Heart left ventricle (tissue), 16 donors: ENCODE data around the gene POU6F2. TPM values are rescaled to one million over a fixed set of nuclear protein-coding genes. Genes with fewer than 3 reads are reported as not detected.

Experiments used
- ATAC-seq, 4 donors: fragments of 200-7000 bp; cut with Tn5 transposase; one replicate each; pipeline ENCODE4 v1.9.1; 2020 to 2022; ENCODE audit warnings: moderate library complexity in 4 of 4, mild to moderate bottlenecking in 3 of 4, moderate number of reproducible peaks in 1 of 4
- DNase-seq, 5 donors: peaks; one replicate each; pipeline ENCODE4 v3.0.0-alpha.2; 2020
- H3K27ac ChIP-seq, 12 donors: fragments of 200-600 bp; sonication (generic) in 4 of 12; one replicate each; pipeline versions ENCODE4 v1.5.0 to v1.8.0; 2016 to 2022; ENCODE audit warnings: mild to moderate bottlenecking in 2 of 12
- H3K27me3 ChIP-seq, 9 donors: fragments of 200-600 bp; sonication (generic) in 2 of 9; one replicate each; pipeline versions ENCODE4 v1.5.1 to v1.8.0; 2016 to 2022; ENCODE audit warnings: mild to moderate bottlenecking in 3 of 9
- H3K36me3 ChIP-seq, 9 donors: fragments of 200-600 bp; sonication (generic) in 2 of 9; one replicate each; pipeline versions ENCODE4 v1.5.0 to v1.8.0; 2018 to 2022; ENCODE audit warnings: mild to moderate bottlenecking in 2 of 9
- H3K4me1 ChIP-seq, 12 donors: fragments of 200-600 bp; sonication (generic) in 4 of 12; one replicate each; pipeline versions ENCODE4 v1.5.0 to v1.8.0; 2016 to 2022; ENCODE audit warnings: mild to moderate bottlenecking in 3 of 12
- H3K4me3 ChIP-seq, 12 donors: fragments of 200-600 bp; sonication (generic) in 4 of 12; one replicate each; pipeline versions ENCODE4 v1.5.0 to v1.8.0; 2017 to 2022; ENCODE audit warnings: mild to moderate bottlenecking in 9 of 12, moderate library complexity in 4 of 12
- H3K9me3 ChIP-seq, 12 donors: fragments of 200-600 bp; sonication (generic) in 4 of 12; one replicate each; pipeline versions ENCODE4 v1.5.0 to v1.8.0; 2016 to 2022; ENCODE audit warnings: mild to moderate bottlenecking in 1 of 12
- CTCF ChIP-seq, 12 donors: fragments of 200-600 bp; sonication (generic) in 4 of 12; IDR thresholded peaks; one replicate each; pipeline versions ENCODE4 v1.5.0 to v1.8.0; 2018 to 2022; ENCODE audit warnings: antibody characterized with exemption in 12 of 12, mild to moderate bottlenecking in 5 of 12
- POLR2A ChIP-seq, 2 donors: fragments of 450-650 bp; IDR thresholded peaks; one replicate each; pipeline ENCODE4 v1.6.1; 2017; ENCODE audit warnings: antibody characterized with exemption in 2 of 2, mild to moderate bottlenecking in 2 of 2, moderate library complexity in 2 of 2
- WGBS, 4 donors: extraction: QIAGEN DNeasy Blood & Tissue Kit in 2 of 4; methylation state at CpG; one replicate each; pipeline versions ENCODE4 v1.1.5 to v1.1.7; 2013 to 2018; 5-methylcytosine and 5-hydroxymethylcytosine counted together
- intact Hi-C, 10 donors: fragments of 100-400 bp; cut with DNase I; formaldehyde crosslinking; loops; one replicate each; pipeline versions ENCODE4 v1.11.1 to v1.14.2; 2022
- polyA plus RNA-seq, 2 donors: library from polyadenylated mRNA; stranded (reverse); fragments of 200-250 nt; gene quantifications; one replicate each; pipeline ENCODE4 v1.2.3, GENCODE V29; 2013
- total RNA-seq, 9 donors: library from RNA; depleted of rRNA in 2 of 9; stranded (reverse); fragments of >200 nt in 2 of 9; fragmentation: NEBNext Ultra II Directional in 3 of 9; extraction: Animal tissue kit (Norgen Biotek cat#: 25700) in 3 of 9; gene quantifications; one replicate each; pipeline versions ENCODE4 v1.1.0 to v1.2.4, GENCODE V29; 2016 to 2023
- donor health status: ischemic (EF 13 %, LVEDD 7.1; RV severe dilation, severe dysfunction).
- donor health status: healthy with polysubstance abuse.
- donor health status: DM: no; HTN: yes; CAD: no.
- donor health status: DM: no; HTN: no; CAD: no.
- donor health status: ischemic (EF 25% LVEDD 6.9; RV normal size, moderate dysfunction).
- donor health status: ischemic (EF 25% LVEDD 5.7; RV mildly dilated, moderate dysfunction).
- donor health status: healthy.
- donor health status: DM: yes; HTN: yes; CAD: no.
- donor health status: ischemic (EF 35%, LVEDD 5.7; RV mildly dilated, moderate dysfunction).
- donor health status: nonischemic (EF 11% LVEDD 7.7; RV severe dilation, severe dysfunction).
- donor health status: DM: yes; HTN: yes; CAD: no.
- donor health status: PGD.
- donor health status: ischemic (EF 29% LVEDD 5.4; RV normal size, mild dysfunction).
- donor health status: nonischemic (EF 23%, LVEDD 6.1; RV moderate dilation, normal function).

Gene POU6F2
- total and polyA plus RNA-seq, 11 donors = 0.03 to 1.2 (median 0.38) TPM; not detected in 2

- H3K9me3 ChIP-seq = no peaks in the 10 kb centered on the region
- no peak for DNase-seq
- TF ChIP-seq POLR2A (IDR thresholded peaks at IDR 0.05) = no peak
- TF ChIP-seq CTCF (IDR thresholded peaks at IDR 0.05) = no peak
- ATAC-seq = no peak
- peaks cover 0 to 3% (median 0%) of the 10 kb centered on the region in 12 donors for H3K4me1 ChIP-seq
- H3K27me3 ChIP-seq = no peaks in the 10 kb centered on the region
- intact Hi-C loops = no loop called here
- no peak overlapping the region for H3K4me3 ChIP-seq
- 49 to 69% (median 62%) methylated on average over 1 of the region's 1 CpG for WGBS, 4 donors
- no peak overlapping the region for H3K27ac ChIP-seq
- no peaks in the 10 kb centered on the region for H3K36me3 ChIP-seq
Observed at GRCh38 chr7:39202041-39202440, 224.3 kb downstream of the POU6F2 start.

GRCh38 chr7:39210362-39210761, 232.7 kb downstream of the POU6F2 start:
- H3K27me3 ChIP-seq = no peaks in the 10 kb centered on the region
- TF ChIP-seq CTCF (IDR thresholded peaks at IDR 0.05) (no peak), POLR2A (IDR thresholded peaks at IDR 0.05) (no peak)
- 77 to 88% (median 83%) methylated on average over 6 of the region's 6 CpGs for WGBS, 4 donors
- DNase-seq (no peak), ATAC-seq (no peak)
- no peak overlapping the region for H3K27ac ChIP-seq
- no peaks in the 10 kb centered on the region for H3K4me1 ChIP-seq
- H3K9me3 ChIP-seq = no peaks in the 10 kb centered on the region
- no peak overlapping the region for H3K4me3 ChIP-seq
- intact Hi-C loops = no loop called here
- no peaks in the 10 kb centered on the region for H3K36me3 ChIP-seq

GRCh38 chr7:39211581-39211980, 233.9 kb downstream of the POU6F2 start:
- no peaks in the 10 kb centered on the region for H3K9me3 ChIP-seq
- no peak overlapping the region for H3K27ac ChIP-seq
- ATAC-seq = no peak
- H3K36me3 ChIP-seq = no peaks in the 10 kb centered on the region
- no peak for DNase-seq
- TF ChIP-seq POLR2A (IDR thresholded peaks at IDR 0.05) = no peak
- TF ChIP-seq CTCF (IDR thresholded peaks at IDR 0.05) = no peak
- H3K4me1 ChIP-seq = no peaks in the 10 kb centered on the region
- intact Hi-C loops = no loop called here
- no peak overlapping the region for H3K4me3 ChIP-seq
- H3K27me3 ChIP-seq = no peaks in the 10 kb centered on the region
- WGBS, 4 donors = 62 to 91% (median 68%) methylated on average over 3 of the region's 3 CpGs

- 46 to 61% (median 54%) methylated on average over 2 of the region's 2 CpGs for WGBS, 4 donors
- H3K9me3 ChIP-seq = no peaks in the 10 kb centered on the region
- H3K4me3 ChIP-seq = no peak overlapping the region
- no peak overlapping the region for H3K27ac ChIP-seq
- ATAC-seq (no peak), DNase-seq (no peak)
- no peaks in the 10 kb centered on the region for H3K27me3 ChIP-seq
- intact Hi-C loops = no loop called here
- H3K36me3 ChIP-seq = no peaks in the 10 kb centered on the region
- no peaks in the 10 kb centered on the region for H3K4me1 ChIP-seq
- TF ChIP-seq CTCF (IDR thresholded peaks at IDR 0.05) (no peak), POLR2A (IDR thresholded peaks at IDR 0.05) (no peak)
Observed at GRCh38 chr7:39212876-39213275, 235.2 kb downstream of the POU6F2 start.
